NCI-H1694 treated with DMSO at 0.1 percent for 48 hours (cell line): Measurements from ENCODE around the gene PHGDH.

Source experiments
- DNase-seq: peaks from one replicate; lab custom pipeline; 2025; lab: John Stamatoyannopoulos, UW

The PHGDH gene

DNA sequence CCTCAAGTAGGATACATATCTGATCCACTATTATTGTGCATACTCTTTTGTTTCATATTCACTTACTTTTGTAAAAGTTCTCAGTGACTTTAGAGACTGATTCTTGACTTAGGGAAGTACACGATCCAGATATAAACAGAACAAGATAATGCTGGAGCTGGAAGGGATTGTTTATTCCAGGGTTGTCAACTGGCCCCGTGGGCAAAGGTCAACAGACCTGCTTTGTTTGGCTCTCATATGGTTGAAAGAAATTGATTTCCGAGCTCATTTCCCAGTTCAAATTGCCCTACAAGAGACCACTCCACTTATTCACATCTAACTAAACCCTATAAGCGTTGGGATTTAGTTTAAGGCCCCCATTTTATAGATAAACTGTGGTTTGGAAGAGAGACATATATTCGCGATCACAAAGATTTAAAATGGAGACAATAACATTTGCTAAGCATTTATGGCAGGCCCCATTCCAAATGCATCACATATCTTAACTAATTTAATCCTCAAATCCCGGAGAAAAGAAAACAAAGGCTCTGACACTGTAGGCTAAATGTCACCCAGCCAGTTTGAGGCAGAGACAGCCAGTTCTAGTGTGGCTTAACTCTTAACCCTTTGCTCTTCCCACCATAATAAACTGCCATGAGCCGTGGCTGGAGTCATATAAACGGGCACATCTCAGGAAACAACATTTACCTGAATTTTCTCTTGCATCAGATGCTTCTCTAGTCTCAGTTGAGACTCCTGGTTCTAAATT is 78.9 kb downstream of the PHGDH start:
- DNase-seq, result no peak

DNA sequence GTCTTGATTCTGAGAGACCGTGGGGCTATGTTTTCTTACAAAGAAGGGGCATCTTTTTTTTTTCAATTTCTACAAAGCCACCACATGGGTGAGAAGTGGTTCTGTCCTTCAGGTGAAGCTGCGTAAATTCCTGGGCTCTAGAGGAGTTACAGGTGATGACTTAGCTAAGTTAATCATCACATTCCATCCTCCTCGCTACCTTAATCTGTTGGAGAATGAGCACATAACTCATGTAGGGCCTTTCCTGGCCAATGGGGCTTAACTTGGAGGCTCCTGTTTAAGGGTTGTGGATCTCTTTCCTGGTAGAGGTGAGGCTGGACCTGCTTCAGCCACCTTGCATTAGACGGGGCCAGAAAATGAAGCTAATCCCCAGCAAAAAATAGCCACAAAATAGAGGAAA is 79.6 kb downstream of the PHGDH start:
- no peak for DNase-seq
